Endothelial cell of umbilical vein (primary cell): Measurements from ENCODE around the gene TMCC2. TPM values are rescaled to one million over a fixed set of nuclear protein-coding genes. Genes with fewer than 3 reads are reported as not detected.

Experiments
- BruUV-seq: library from RNA; stranded (reverse); fragments of 400-500 nt; replicated peaks from 2 replicates; lab custom pipeline; 2021; lab: Mats Ljungman, UMichigan
- CTCF ChIA-PET: fragments of 300-600, 350-600 bp; sonication (Branson Sonifier 250); formaldehyde crosslinking; loops from one replicate; lab custom pipeline; 2021; ENCODE audit warnings: antibody characterized with exemption, inconsistent platforms; lab: Charles Lee
- POLR2A ChIA-PET: fragments of 300-600, 350-600 bp; sonication (Branson Sonifier 250); formaldehyde crosslinking; loops from one replicate; lab custom pipeline; 2021; ENCODE audit warnings: antibody characterized with exemption, inconsistent platforms; lab: Charles Lee
- DNase-seq: peaks from one replicate; pipeline ENCODE4 v3.0.0-alpha.2; 2011; ENCODE audit warnings: low read depth, low spot score
- FAIRE-seq: peaks from 2 replicates; lab custom pipeline; 2011; peaks lifted over from hg19 to GRCh38; lab: Jason Lieb, UNC
- H2AFZ ChIP-seq: 2 replicates; pipeline ENCODE4 v1.6.0; 2012; ENCODE audit warnings: low read depth, low read length, control low read depth, inconsistent platforms
- H3K27ac ChIP-seq: 2 replicates; pipeline ENCODE4 v1.5.1; 2011; ENCODE audit warnings: low read depth, mild to moderate bottlenecking, control low read depth, low read length, moderate library complexity; ENCODE audit not compliant: insufficient read depth
- H3K27me3 ChIP-seq, 2 experiments: 2 replicates each; pipeline versions ENCODE4 v1.6.0 to v1.6.1; 2011; ENCODE audit warnings: low read length in 2 of 2, mixed read lengths in 1 of 2; ENCODE audit not compliant: control insufficient read depth in 2 of 2, insufficient read depth in 2 of 2
- H3K36me3 ChIP-seq, 2 experiments: 2 replicates in 1 of 2; 3 replicates in 1 of 2; pipeline ENCODE4 v1.5.1; 2011; ENCODE audit warnings: low read length in 2 of 2, mild to moderate bottlenecking in 1 of 2, moderate library complexity in 1 of 2; ENCODE audit not compliant: control insufficient read depth in 2 of 2, insufficient read depth in 2 of 2; ENCODE audit errors: extremely low read depth in 1 of 2
- H3K4me1 ChIP-seq: 3 replicates; pipeline ENCODE4 v1.5.1; 2011; ENCODE audit warnings: mild to moderate bottlenecking, low read length; ENCODE audit not compliant: control insufficient read depth, insufficient read depth; ENCODE audit errors: extremely low read depth
- H3K4me2 ChIP-seq: 2 replicates; pipeline ENCODE4 v1.6.1; 2011; ENCODE audit warnings: low read length, control low read depth, mixed read lengths; ENCODE audit not compliant: insufficient read depth
- H3K4me3 ChIP-seq, 3 experiments: fragments of 200-600 bp in 1 of 3; sonication (generic), shearing (Covaris generic) in 1 of 3; replicated peaks in 1 of 3; 2 replicates each; pipeline ENCODE4 v1.5.1; 2011 to 2016; ENCODE audit warnings: control low read depth in 3 of 3, low read length in 3 of 3, mild to moderate bottlenecking in 2 of 3, inconsistent platforms in 1 of 3, low read depth in 1 of 3, moderate library complexity in 1 of 3; ENCODE audit not compliant: insufficient read depth in 1 of 3
- H3K79me2 ChIP-seq: 2 replicates; pipeline ENCODE4 v1.6.0; 2012; ENCODE audit warnings: low read length, inconsistent platforms; ENCODE audit not compliant: control insufficient read depth, insufficient read depth
- H3K9ac ChIP-seq: replicated peaks from 2 replicates; pipeline ENCODE3; 2011; ENCODE audit warnings: low read length, control low read depth; ENCODE audit not compliant: insufficient read depth; ENCODE audit errors: extremely low read depth
- H3K9me1 ChIP-seq: replicated peaks from 3 replicates; pipeline ENCODE4 v1.6.0; 2011; ENCODE audit warnings: mild to moderate bottlenecking, low read length; ENCODE audit not compliant: control insufficient read depth, insufficient read depth; ENCODE audit errors: extremely low read depth
- H3K9me3 ChIP-seq: replicated peaks from 2 replicates; pipeline ENCODE4 v1.5.1; 2012; ENCODE audit warnings: low read length, inconsistent platforms; ENCODE audit not compliant: control insufficient read depth, insufficient read depth
- H4K20me1 ChIP-seq: replicated peaks from 2 replicates; pipeline ENCODE3; 2011; ENCODE audit warnings: mild to moderate bottlenecking, low read length; ENCODE audit not compliant: control insufficient read depth, insufficient read depth; ENCODE audit errors: extremely low read depth
- CTCF ChIP-seq, 2 donors: IDR thresholded peaks; 1 replicate in 1 of 2; 2 replicates in 1 of 2; pipeline ENCODE4 v1.5.1; 2011; ENCODE audit warnings: low read length in 2 of 2, mild to moderate bottlenecking in 2 of 2, moderate library complexity in 2 of 2, control low read depth in 1 of 2, inconsistent platforms in 1 of 2, low read depth in 1 of 2; ENCODE audit not compliant: insufficient read depth in 1 of 2; ENCODE audit errors: extremely low read depth in 1 of 2
- EZH2 ChIP-seq: IDR thresholded peaks from 2 replicates; pipeline ENCODE4 v1.6.1; 2012; ENCODE audit warnings: borderline replicate concordance, low read depth, mild to moderate bottlenecking, moderate library complexity, low read length, inconsistent platforms; ENCODE audit not compliant: severe bottlenecking
- FOS ChIP-seq: IDR thresholded peaks from 2 replicates; pipeline ENCODE4 v1.6.1; 2011; ENCODE audit warnings: mild to moderate bottlenecking, low read length, moderate library complexity, borderline replicate concordance; ENCODE audit not compliant: insufficient read depth
- MAX ChIP-seq: IDR thresholded peaks from 2 replicates; pipeline ENCODE4 v1.6.1; 2011; ENCODE audit not compliant: insufficient read depth, insufficient read length
- MYC ChIP-seq: IDR thresholded peaks from one replicate; pipeline ENCODE4 v1.6.1; 2011; ENCODE audit warnings: mild to moderate bottlenecking, low read depth, low read length
- POLR2AphosphoS5 ChIP-seq: IDR thresholded peaks from 2 replicates; pipeline ENCODE4 v1.6.1; 2012; ENCODE audit warnings: low read depth, mild to moderate bottlenecking, control low read depth, low read length, moderate library complexity; ENCODE audit not compliant: insufficient read depth
- dilution Hi-C: fragments of 300-500 bp; cut with MboI; formaldehyde crosslinking; loops from one replicate; pipeline ENCODE4 v1.15.0; 2019; ENCODE audit warnings: low sequenced_read_pairs; ENCODE audit not compliant: extremely low pct_ligation_motif_present
- intact Hi-C: fragments of 100-400 bp; cut with micrococcal nuclease; formaldehyde crosslinking; loops from one replicate; pipeline ENCODE4 v1.10.0; 2022
- polyA plus RNA-seq, 4 experiments: library from polyadenylated mRNA; depleted of rRNA in 3 of 4; stranded (reverse) in 3 of 4; unstranded in 1 of 4; fragments of >200 nt; gene quantifications; 2 replicates each; pipeline versions ENCODE4 v1.2.1 to v1.2.3, GENCODE V29; 2011 to 2012; ENCODE audit warnings: missing spikeins in 1 of 4
- total RNA-seq: library from RNA; stranded (reverse); gene quantifications from 2 replicates; pipeline ENCODE4 v1.2.3, GENCODE V29; 2021

Gene TMCC2
- total and polyA plus RNA-seq, 2 donors (not counting 3 experiments of a cell fraction or from before 2014, with no cell fraction given): 2.0 to 2.1 TPM

GRCh38 chr1:205271277-205271676 is 43.5 kb downstream of the TMCC2 start:
- Histone ChIP-seq H2AFZ (no peak overlapping the region), H3K36me3 (no peaks in the 10 kb centered on the region), H3K79me2 (no peaks in the 10 kb centered on the region), H3K4me3 (no peak overlapping the region), H3K27me3 (no peaks in the 10 kb centered on the region), H3K9me3 (no peaks in the 10 kb centered on the region), H3K4me1 (peaks cover 29% of the 10 kb centered on the region), H3K9ac (no peak overlapping the region), H4K20me1 (no peaks in the 10 kb centered on the region), H3K27ac (peak overlapping the region; percentile 46), H3K9me1 (no peaks in the 10 kb centered on the region), H3K4me2 (no peak overlapping the region)
- dilution Hi-C loops: no loop called here
- POLR2A ChIA-PET: no interaction called here
- BruUV-seq: no TSS peak
- TF ChIP-seq MYC (no peak), FOS (no peak), EZH2 (no peak), POLR2AphosphoS5 (no peak), CTCF (IDR thresholded peaks at IDR 0.05; ENCODE audit: extremely low read depth in 1 of 2, insufficient read depth in 1 of 2, low read depth in 1 of 2, low read length in 2 of 2) (peak in 1 of 2 donors; percentile 38), MAX (no peak)
- intact Hi-C loops: no loop called here
- CTCF ChIA-PET: interaction anchor here (0.5 to 17.5 kb wide), 21 partner anchors 9 to 464 kb away, joined by 3 to 1536 read pairs (median 7); partner anchors contain the start of gene NUAK2
- DNase-seq (peak; percentile 24), FAIRE-seq (peak; percentile 70)
